BLaER1 treated with 17β-estradiol and CSF1 and Interleukin-3, amounts not matched to agents 10 nM and 100 nM (cell line): ENCODE results near the gene ANXA9.
A peak's percentile ranks its signal among the peaks of the same experiment; 100 is the strongest.

Experiments
- H3K27ac ChIP-seq, 11 experiments: shearing (Covaris generic); formaldehyde crosslinking; 2 replicates each; pipeline ENCODE4 v1.8.1; 2022
- H3K27me3 ChIP-seq, 11 experiments: shearing (Covaris generic); formaldehyde crosslinking; 2 replicates each; pipeline ENCODE4 v1.8.1; 2022
- H3K36me3 ChIP-seq, 11 experiments: shearing (Covaris generic); formaldehyde crosslinking; 2 replicates each; pipeline ENCODE4 v1.8.1; 2022
- H3K4me1 ChIP-seq, 10 experiments: shearing (Covaris generic); formaldehyde crosslinking; 2 replicates each; pipeline ENCODE4 v1.8.1; 2022
- H3K4me2 ChIP-seq, 11 experiments: shearing (Covaris generic); formaldehyde crosslinking; 2 replicates each; pipeline ENCODE4 v1.8.1; 2022
- H3K4me3 ChIP-seq, 10 experiments: shearing (Covaris generic); formaldehyde crosslinking; 2 replicates each; pipeline ENCODE4 v1.8.1; 2022
- H3K9ac ChIP-seq, 11 experiments: shearing (Covaris generic); formaldehyde crosslinking; 2 replicates each; pipeline ENCODE4 v1.8.1; 2022
- H3K9me3 ChIP-seq, 11 experiments: shearing (Covaris generic); formaldehyde crosslinking; replicated peaks in 1 of 11; 2 replicates each; pipeline ENCODE4 v1.8.1; 2022
- H4K20me1 ChIP-seq, 11 experiments: shearing (Covaris generic); formaldehyde crosslinking; 2 replicates each; pipeline ENCODE4 v1.8.1; 2022
- Cebpa-rat ChIP-seq, 11 experiments: shearing (Covaris generic); IDR thresholded peaks; 2 replicates each; pipeline ENCODE4 v1.8.1; 2022

ANXA9 gene

GRCh38 chr1:150972417-150972940, 9.6 kb upstream of the ANXA9 start:
- Histone ChIP-seq H3K4me2 (peak overlapping the region; percentile 94 to 100 (median 98)), H3K9me3 (no peaks in the 10 kb centered on the region), H3K9ac (peak overlapping the region; percentile 95 to 100 (median 98)), H3K27ac (peak overlapping the region; percentile 5 to 99 (median 97); a peak in 16 of 22 replicates), H3K4me3 (peak overlapping the region; percentile 79 to 96 (median 89)), H3K27me3 (no peaks in the 10 kb centered on the region), H4K20me1 (peaks cover 58 to 64% (median 62%) of the 10 kb centered on the region in 11 experiments), H3K36me3 (peaks cover 22 to 54% (median 43%) of the 10 kb centered on the region in 11 experiments), H3K4me1 (peaks cover 54 to 68% (median 60%) of the 10 kb centered on the region in 10 experiments)
- TF ChIP-seq Cebpa-rat (IDR thresholded peaks at IDR 0.05) = no peak

- H3K4me3 ChIP-seq = peak overlapping the region; percentile 79 to 96 (median 89)
- H3K4me2 ChIP-seq = peak overlapping the region; percentile 94 to 100 (median 98)
- H3K36me3 ChIP-seq = peaks cover 13 to 46% (median 34%) of the 10 kb centered on the region in 11 experiments
- no peaks in the 10 kb centered on the region for H3K9me3 ChIP-seq
- TF ChIP-seq Cebpa-rat (IDR thresholded peaks at IDR 0.05) = no peak
- H3K4me1 ChIP-seq = peaks cover 63 to 77% (median 69%) of the 10 kb centered on the region in 10 experiments
- peaks cover 49 to 56% (median 53%) of the 10 kb centered on the region in 11 experiments for H4K20me1 ChIP-seq
- no peaks in the 10 kb centered on the region for H3K27me3 ChIP-seq
- H3K9ac ChIP-seq = peak overlapping the region; percentile 95 to 100 (median 98)
- H3K27ac ChIP-seq = peak overlapping the region; percentile 93 to 99 (median 97)
Observed at GRCh38 chr1:150973258-150973835, 8.7 kb upstream of the ANXA9 start.

DNA sequence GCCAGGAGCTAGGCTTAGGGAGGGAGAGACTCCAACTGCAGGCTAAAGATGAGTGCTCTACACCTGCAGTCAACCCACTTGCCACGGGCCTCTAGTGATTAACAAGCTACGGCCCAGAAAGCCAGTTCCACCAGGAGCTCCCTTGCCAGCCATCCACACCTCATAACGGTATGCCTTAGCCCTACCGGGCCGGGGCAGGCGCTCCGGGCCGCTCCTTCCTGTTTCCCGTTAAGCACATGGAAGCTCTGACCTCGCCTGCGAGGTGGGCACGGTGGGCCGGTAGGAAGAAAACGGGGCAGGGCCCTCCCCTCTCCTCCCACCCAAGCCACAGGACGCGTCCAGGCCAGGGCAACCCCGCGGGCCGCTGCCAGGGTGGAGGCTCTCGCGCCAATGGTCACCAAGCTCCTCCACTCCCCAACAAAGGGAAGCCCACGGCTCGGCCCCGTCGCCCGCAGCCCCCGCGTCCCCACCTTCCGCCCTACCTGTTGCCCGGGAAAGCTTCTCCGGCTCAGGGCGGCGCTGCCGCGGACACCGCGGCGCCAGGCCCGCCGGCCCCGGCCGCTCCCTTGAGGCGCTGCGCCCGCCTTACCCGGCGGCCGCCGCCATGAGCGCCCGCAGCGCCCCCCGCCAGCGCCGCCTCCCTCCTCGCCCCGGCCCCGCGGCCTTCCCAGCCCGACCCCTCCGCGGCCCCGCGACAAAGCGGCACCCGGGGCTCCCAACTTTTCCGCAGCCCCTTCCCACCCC, 8.1 kb upstream of the ANXA9 start:
- Histone ChIP-seq H3K9ac (peak overlapping the region; percentile 95 to 100 (median 98)), H3K9me3 (no peaks in the 10 kb centered on the region), H3K27ac (peak overlapping the region; percentile 93 to 99 (median 97)), H3K27me3 (no peaks in the 10 kb centered on the region), H3K4me1 (peaks cover 68 to 83% (median 75%) of the 10 kb centered on the region in 10 experiments), H3K36me3 (peaks cover 6 to 39% (median 28%) of the 10 kb centered on the region in 11 experiments; a peak in 21 of 22 replicates), H3K4me2 (peak overlapping the region; percentile 94 to 100 (median 98)), H4K20me1 (peaks cover 43 to 49% (median 46%) of the 10 kb centered on the region in 11 experiments), H3K4me3 (peak overlapping the region; percentile 79 to 96 (median 89))
- TF ChIP-seq Cebpa-rat (IDR thresholded peaks at IDR 0.05) = no peak

- Histone ChIP-seq H3K36me3 (peaks cover 0 to 31% (median 21%) of the 10 kb centered on the region in 11 experiments; a peak in 17 of 22 replicates), H3K4me3 (peak within 1 kb of the TSS; percentile 79 to 96 (median 89)), H3K27me3 (no peaks in the 10 kb centered on the region), H3K4me2 (peak within 1 kb of the TSS; percentile 94 to 100 (median 98)), H4K20me1 (peaks cover 35 to 41% (median 38%) of the 10 kb centered on the region in 11 experiments), H3K9me3 (no peaks in the 10 kb centered on the region), H3K4me1 (peaks cover 72 to 83% (median 79%) of the 10 kb centered on the region in 10 experiments), H3K9ac (peak within 1 kb of the TSS; percentile 95 to 100 (median 98)), H3K27ac (peak within 1 kb of the TSS; percentile 93 to 99 (median 97))
- TF ChIP-seq Cebpa-rat (IDR thresholded peaks at IDR 0.05) = no peak
Observed at GRCh38 chr1:150974580-150975478, 7.3 kb upstream of the ANXA9 start, which contains the start of gene CERS2. CERS2 (minus strand) TSS chr1:150974835; CDS start chr1:150969090, 5,745 bp downstream.

GRCh38 chr1:150976401-150976821, 5.7 kb upstream of the ANXA9 start:
- peaks cover 19 to 25% (median 22%) of the 10 kb centered on the region in 11 experiments for H4K20me1 ChIP-seq
- H3K27me3 ChIP-seq = no peaks in the 10 kb centered on the region
- TF ChIP-seq Cebpa-rat (IDR thresholded peaks at IDR 0.05) = no peak
- peak overlapping the region in 9 of 11 experiments; percentile 50 to 81 (median 66); a peak in 16 of 22 replicates for H3K27ac ChIP-seq
- peak overlapping the region in 6 of 10 experiments; percentile 31 to 50 (median 40); a peak in 9 of 20 replicates for H3K4me3 ChIP-seq
- H3K9ac ChIP-seq = peak overlapping the region in 8 of 11 experiments; percentile 15 to 73 (median 61); a peak in 12 of 22 replicates
- H3K4me1 ChIP-seq = peaks cover 70 to 78% (median 72%) of the 10 kb centered on the region in 10 experiments
- no peaks in the 10 kb centered on the region for H3K9me3 ChIP-seq
- peaks cover 0 to 17% (median 8%) of the 10 kb centered on the region in 11 experiments; a peak in 10 of 22 replicates for H3K36me3 ChIP-seq
- peak overlapping the region; percentile 81 to 98 (median 90) for H3K4me2 ChIP-seq

DNA sequence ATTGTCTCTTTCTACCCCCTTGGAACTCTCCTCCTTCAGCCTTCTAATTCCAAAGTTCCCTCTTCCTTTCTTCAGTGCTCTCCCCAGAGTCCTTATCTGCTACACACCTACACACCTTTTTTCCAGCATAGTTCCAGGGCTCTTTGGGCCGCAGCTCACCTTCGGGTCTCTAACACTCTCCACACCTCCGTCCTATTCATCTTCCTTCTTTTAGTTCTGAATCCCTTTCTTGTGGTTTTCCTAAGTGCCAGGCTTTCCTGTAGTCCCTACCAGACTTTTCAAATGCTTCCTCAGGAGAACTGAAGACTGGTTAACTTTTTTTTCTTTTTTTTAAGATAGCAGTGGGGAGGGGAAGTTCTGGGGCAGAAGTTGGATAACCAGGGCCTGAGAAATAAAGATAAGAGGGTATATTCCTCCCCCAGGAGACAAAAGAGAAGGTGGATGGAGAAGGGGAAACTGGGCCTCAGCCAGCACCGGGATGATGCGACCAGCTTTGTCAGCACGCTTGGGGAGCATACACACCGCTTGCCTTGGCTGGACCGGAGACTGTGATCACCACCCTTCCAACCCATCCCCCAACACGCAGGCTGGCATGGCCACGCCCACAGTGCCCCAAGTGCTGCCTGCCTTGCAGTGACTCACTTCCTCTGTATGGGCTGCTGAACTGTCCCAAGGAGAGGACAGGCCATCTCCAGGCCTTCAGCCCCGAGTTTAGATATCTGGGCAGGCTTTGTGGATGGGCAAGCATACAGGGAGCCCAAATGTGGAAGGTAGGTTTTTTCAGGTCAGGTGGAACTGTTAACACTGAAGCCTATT, 5.0 kb upstream of the ANXA9 start:
- peak overlapping the region; percentile 15 to 73 (median 55); a peak in 20 of 22 replicates for H3K9ac ChIP-seq

More for the DNA sequence above, 5.0 kb upstream of the ANXA9 start:
- no peak for TF ChIP-seq Cebpa-rat (IDR thresholded peaks at IDR 0.05)
- Histone ChIP-seq H3K9me3 (no peaks in the 10 kb centered on the region), H4K20me1 (peaks cover 12 to 18% (median 16%) of the 10 kb centered on the region in 11 experiments), H3K27ac (peak overlapping the region; percentile 5 to 81 (median 65); a peak in 19 of 22 replicates), H3K36me3 (peaks cover 0 to 10% (median 3%) of the 10 kb centered on the region in 11 experiments; a peak in 8 of 22 replicates), H3K27me3 (no peaks in the 10 kb centered on the region), H3K4me3 (peak overlapping the region in 7 of 10 experiments; percentile 29 to 50 (median 37); a peak in 14 of 20 replicates), H3K4me2 (peak overlapping the region; percentile 81 to 98 (median 90)), H3K4me1 (peaks cover 70 to 78% (median 72%) of the 10 kb centered on the region in 10 experiments)
